Transverse colon (tissue), 1 donor: Measurements from ENCODE around the gene ORAI3.

Source experiments
- EP300 ChIP-seq: sonication (generic); formaldehyde crosslinking; IDR thresholded peaks from one replicate; pipeline ENCODE4 v1.6.1; 2017; ENCODE audit warnings: antibody characterized with exemption, low read depth
- POLR2A ChIP-seq: fragments of 450-650 bp; IDR thresholded peaks from one replicate; pipeline ENCODE4 v1.6.1; 2016; ENCODE audit warnings: antibody characterized with exemption, mild to moderate bottlenecking, moderate library complexity

GRCh38 chr16:30927789-30928378 is 21.0 kb upstream of the ORAI3 start:
- TF ChIP-seq POLR2A (no peak), EP300 (no peak)
